Posterior vena cava (tissue), 2 donors: ENCODE data around the gene POLR2H. TPM values are rescaled to one million over a fixed set of nuclear protein-coding genes. Genes with fewer than 3 reads are reported as not detected.

Source experiments
- DNase-seq: peaks from one replicate; pipeline ENCODE4 v3.0.0-alpha.2; 2020; ENCODE audit warnings: low spot score
- intact Hi-C, 2 donors: fragments of 100-400 bp; cut with DNase I; formaldehyde crosslinking; loops; one replicate each; pipeline versions ENCODE4 v1.14.1 to v1.14.2; 2022 to 2023
- total RNA-seq, 2 donors: library from RNA; stranded (reverse); fragmentation: NEBNext Ultra II Directional; extraction: Animal tissue kit (Norgen Biotek cat#: 25700); gene quantifications; one replicate each; pipeline ENCODE4 v1.2.1, GENCODE V29; 2021
- donor health status: DM: yes; HTN: yes; CAD: no.
- donor health status: DM: yes; HTN: yes; CAD: no.

POLR2H gene
- total RNA-seq, 2 donors from 2014 or later = 39.1 to 42.7 TPM

- no peak for DNase-seq
- intact Hi-C loops = no loop called here
These were observed 47.9 kb downstream of the POLR2H start for GRCh38 chr3:184409331-184409926.

- intact Hi-C loops = no loop called here
- no peak for DNase-seq
These were observed 48.5 kb downstream of the POLR2H start for GRCh38 chr3:184409946-184410500.

GRCh38 chr3:184414418-184415202 is 53.1 kb downstream of the POLR2H start:
- intact Hi-C loops = loop anchor here in 1 of 2 donors (5.0 kb wide), 1 partner anchor 98 kb away; no protein-coding TSS in a partner anchor
- DNase-seq = no peak

- no peak for DNase-seq
- intact Hi-C loops = loop anchor here in 1 of 2 donors (5.0 kb wide), 1 partner anchor 97 kb away; no protein-coding TSS in a partner anchor
These were observed 53.6 kb downstream of the POLR2H start for GRCh38 chr3:184415203-184415490.

- intact Hi-C loops = loop anchor here in 1 of 2 donors (5.0 kb wide), 1 partner anchor 95 kb away; no protein-coding TSS in a partner anchor
- peak; percentile 89 for DNase-seq
These were observed 56.3 kb downstream of the POLR2H start for GRCh38 chr3:184417619-184418327.

Other genes with a start within 250 kb of the POLR2H start
- 10 to 100 TPM; 23.3 to 26.4 TPM for gene EIF2B5, start 226.4 kb upstream of the POLR2H start, total RNA-seq
- 10 to 100 TPM; 67.3 to 70.7 TPM for gene DVL3, start 206.3 kb upstream of the POLR2H start, total RNA-seq
- 100 to 1,000 TPM; 324 to 365 TPM for gene AP2M1, start 186.9 kb upstream of the POLR2H start, total RNA-seq
- gene ABCF3, start 175.5 kb upstream of the POLR2H start, total RNA-seq = 10 to 100 TPM; 38.9 to 48.8 TPM
- under 1 TPM in 1 of 2 donors, not detected in 1; 0.38 TPM for gene VWA5B2, start 132.1 kb upstream of the POLR2H start, total RNA-seq
- 10 to 100 TPM; 26.8 to 28.6 TPM for gene ALG3, start 112.7 kb upstream of the POLR2H start, total RNA-seq
- 1 to 10 TPM; 1.3 to 2.5 TPM for gene EEF1AKMT4, start 112.0 kb upstream of the POLR2H start, total RNA-seq
- under 1 TPM in 1 of 2 donors, not detected in 1; 0.24 TPM for gene CAMK2N2, start 100.2 kb upstream of the POLR2H start, total RNA-seq
- not detected for gene ECE2, start 85.7 kb upstream of the POLR2H start, total RNA-seq
- 100 to 1,000 TPM; 128 to 163 TPM for gene PSMD2, start 62.5 kb upstream of the POLR2H start, total RNA-seq
- gene EIF4G1, start 47.1 kb upstream of the POLR2H start, total RNA-seq = 100 to 1,000 TPM; 273 to 325 TPM
- gene FAM131A, start 24.1 kb upstream of the POLR2H start, total RNA-seq = 10 to 100 TPM; 30.4 to 37.4 TPM
- gene CLCN2, start 105 bp upstream of the POLR2H start, total RNA-seq = 1 to 10 TPM; 3.7 to 4.0 TPM
- 1 to 10 TPM in 1 of 2 donors, under 1 TPM in 1; 0.71 to 1.1 TPM for gene THPO, start 16.5 kb downstream of the POLR2H start, total RNA-seq
- 10 to 100 TPM; 18.6 to 32.6 TPM for gene CHRD, start 18.3 kb downstream of the POLR2H start, total RNA-seq
- gene EPHB3, start 200.1 kb downstream of the POLR2H start, total RNA-seq = 10 to 100 TPM in 1 of 2 donors, 1 to 10 TPM in 1; 6.9 to 10.8 TPM